HCT116 (cell line): ENCODE measurements around the gene FGFR4. TPM values are rescaled to one million over a fixed set of nuclear protein-coding genes. Genes with fewer than 3 reads are reported as not detected.
"Not testable (repeated sequence)": the region's sequence is repeated elsewhere in the genome, so short reads cannot be mapped to it uniquely, and the experiment has no call there.

Source experiments
- ATAC-seq: fragments of 200-7000 bp; cut with Tn5 transposase; 2 replicates; pipeline ENCODE4 v1.9.1; 2020; ENCODE audit warnings: mild to moderate bottlenecking, moderate library complexity
- BruUV-seq: library from RNA; stranded (reverse); fragments of 400-500 nt; replicated peaks from 2 replicates; lab custom pipeline; 2021; lab: Mats Ljungman, UMichigan
- CTCF ChIA-PET: fragments of 300-600 bp; sonication (Branson Sonifier 250); formaldehyde crosslinking; loops from one replicate; lab custom pipeline; 2021; ENCODE audit warnings: antibody characterized with exemption; lab: Charles Lee
- POLR2A ChIA-PET: fragments of 300-600, 350-600 bp; sonication (Branson Sonifier 250); formaldehyde crosslinking; loops from one replicate; lab custom pipeline; 2021; ENCODE audit warnings: antibody characterized with exemption; lab: Charles Lee
- RAD21 ChIA-PET, 2 experiments: fragments of 300-600 bp; sonication (Branson Sonifier 250); formaldehyde crosslinking; loops; one replicate each; lab custom pipeline; 2023; ENCODE audit warnings: low total read pairs in 2 of 2; ENCODE audit not compliant: uncharacterized antibody in 2 of 2, unreplicated experiment in 2 of 2, low non-redundant PET in 1 of 2; lab: Charles Lee
- DNase-seq: peaks from one replicate; pipeline ENCODE4 v3.0.0-alpha.2; 2010; ENCODE audit warnings: low read depth, low spot score
- H2AFZ ChIP-seq: fragments of 200-600 bp; shearing (Covaris generic), sonication (generic); 2 replicates; pipeline ENCODE4 v1.6.1; 2017; ENCODE audit warnings: low read depth, mixed run types, mixed read lengths, antibody characterized with exemption, low read length; ENCODE audit not compliant: poor library complexity, severe bottlenecking
- H3K27ac ChIP-seq: 2 replicates; pipeline ENCODE4 v1.5.1; 2012; ENCODE audit warnings: low read depth, low read length
- H3K27me3 ChIP-seq: fragments of 200-600 bp; sonication (generic); 2 replicates; pipeline ENCODE4 v1.6.1; 2016; ENCODE audit warnings: mixed run types, low read length, mixed read lengths; ENCODE audit not compliant: insufficient read depth
- H3K36me3 ChIP-seq, 2 experiments: fragments of 200-500 bp in 1 of 2; fragments of 200-600 bp in 1 of 2; sonication (Bioruptor generic) in 1 of 2; sonication (generic) in 1 of 2; 2 replicates each; pipeline versions ENCODE4 v1.5.1 to v1.6.1; 2014 to 2016; ENCODE audit warnings: low read length in 2 of 2, inconsistent platforms in 1 of 2, mixed read lengths in 1 of 2, mixed run types in 1 of 2; ENCODE audit not compliant: insufficient read depth in 2 of 2, control insufficient read depth in 1 of 2
- H3K4me1 ChIP-seq, 2 experiments: fragments of 200-600 bp in 1 of 2; sonication (generic) in 1 of 2; 2 replicates each; pipeline versions ENCODE4 v1.5.1 to v1.6.1; 2012 to 2017; ENCODE audit warnings: low read length in 2 of 2, inconsistent platforms in 1 of 2, mild to moderate bottlenecking in 1 of 2, mixed read lengths in 1 of 2, mixed run types in 1 of 2, moderate library complexity in 1 of 2; ENCODE audit not compliant: insufficient read depth in 2 of 2, control insufficient read depth in 1 of 2
- H3K4me2 ChIP-seq: fragments of 200-600 bp; sonication (generic); 2 replicates; pipeline ENCODE4 v1.6.1; 2017; ENCODE audit warnings: mixed run types, low read length, mixed read lengths
- H3K4me3 ChIP-seq, 2 experiments: fragments of 200-600 bp in 1 of 2; sonication (generic) in 1 of 2; replicated peaks in 1 of 2; 2 replicates each; pipeline ENCODE4 v1.5.1; 2011 to 2016; ENCODE audit warnings: low read length in 2 of 2, control low read depth in 1 of 2, low read depth in 1 of 2, mild to moderate bottlenecking in 1 of 2, mixed read lengths in 1 of 2, mixed run types in 1 of 2
- H3K79me2 ChIP-seq: fragments of 200-600 bp; sonication (generic); 2 replicates; pipeline ENCODE4 v1.6.1; 2017; ENCODE audit warnings: mild to moderate bottlenecking, mixed run types, low read length, moderate library complexity, mixed read lengths; ENCODE audit not compliant: insufficient read depth
- H3K9ac ChIP-seq: fragments of 200-600 bp; sonication (generic); 2 replicates; pipeline ENCODE4 v1.6.1; 2016; ENCODE audit warnings: low read length, mixed read lengths
- H3K9me2 ChIP-seq: fragments of 200-600 bp; sonication (generic), shearing (Covaris generic); 2 replicates; pipeline ENCODE4 v1.6.1; 2017; ENCODE audit warnings: mixed run types, mild to moderate bottlenecking, moderate library complexity; ENCODE audit not compliant: insufficient read depth
- H3K9me3 ChIP-seq, 2 experiments: fragments of 200-500 bp in 1 of 2; fragments of 200-600 bp in 1 of 2; sonication (Bioruptor generic) in 1 of 2; sonication (generic) in 1 of 2; 2 replicates each; pipeline ENCODE4 v1.6.1; 2014 to 2017; ENCODE audit warnings: low read length in 2 of 2, mixed read lengths in 2 of 2, inconsistent platforms in 1 of 2, low read depth in 1 of 2, mild to moderate bottlenecking in 1 of 2, mixed run types in 1 of 2, moderate library complexity in 1 of 2; ENCODE audit not compliant: control insufficient read depth in 1 of 2, insufficient read depth in 1 of 2
- H4K20me1 ChIP-seq: fragments of 200-600 bp; sonication (generic), shearing (Covaris generic); 2 replicates; pipeline ENCODE4 v1.6.1; 2017; ENCODE audit warnings: mixed run types, mild to moderate bottlenecking, moderate library complexity; ENCODE audit not compliant: insufficient read depth
- CEBPB ChIP-seq: IDR thresholded peaks from 2 replicates; pipeline ENCODE4 v1.6.1; 2012; ENCODE audit warnings: low read depth
- EZH2 ChIP-seq: fragments of 200-600 bp; sonication (generic); IDR thresholded peaks from 2 replicates; pipeline ENCODE4 v1.6.1; 2017; ENCODE audit warnings: antibody characterized with exemption, mixed run types
- MAX ChIP-seq: IDR thresholded peaks from 2 replicates; pipeline ENCODE4 v1.6.1; 2012
- POLR2A ChIP-seq: IDR thresholded peaks from 2 replicates; pipeline ENCODE4 v1.7.0; 2011; ENCODE audit warnings: borderline replicate concordance; ENCODE audit not compliant: insufficient read depth, insufficient read length; ENCODE audit errors: extremely low read depth
- POLR2AphosphoS5 ChIP-seq: IDR thresholded peaks from 2 replicates; pipeline ENCODE4 v1.6.1; 2011; ENCODE audit warnings: mild to moderate bottlenecking, low read depth, low read length, moderate library complexity
- RAD21 ChIP-seq: IDR thresholded peaks from 2 replicates; pipeline ENCODE4 v1.6.1; 2012; ENCODE audit warnings: low read depth, mild to moderate bottlenecking
- REST ChIP-seq: IDR thresholded peaks from 2 replicates; pipeline ENCODE4 v1.6.1; 2012; ENCODE audit warnings: low read depth
- SIN3A ChIP-seq: IDR thresholded peaks from 2 replicates; pipeline ENCODE4 v1.6.1; 2012; ENCODE audit warnings: low read depth
- TCF7L2 ChIP-seq: IDR thresholded peaks from 2 replicates; pipeline ENCODE4 v1.7.0; 2011; ENCODE audit warnings: borderline replicate concordance, inconsistent platforms; ENCODE audit not compliant: insufficient read depth, insufficient read length; ENCODE audit errors: extremely low read depth
- ZBTB33 ChIP-seq: IDR thresholded peaks from 2 replicates; pipeline ENCODE4 v1.6.1; 2011; ENCODE audit warnings: mild to moderate bottlenecking, low read length, moderate library complexity; ENCODE audit not compliant: insufficient replicate concordance; ENCODE audit errors: extremely low read depth
- intact Hi-C: fragments of 100-400 bp; cut with micrococcal nuclease; formaldehyde crosslinking; loops from 2 replicates; pipeline ENCODE4 v1.10.0; 2022
- total RNA-seq: library from RNA; stranded (reverse); gene quantifications from one replicate; pipeline ENCODE4 v1.2.1, GENCODE V29; 2021; ENCODE audit not compliant: unreplicated experiment

The FGFR4 gene
- total RNA-seq, 1 experiment from 2014 or later, result 78.1 TPM

DNA sequence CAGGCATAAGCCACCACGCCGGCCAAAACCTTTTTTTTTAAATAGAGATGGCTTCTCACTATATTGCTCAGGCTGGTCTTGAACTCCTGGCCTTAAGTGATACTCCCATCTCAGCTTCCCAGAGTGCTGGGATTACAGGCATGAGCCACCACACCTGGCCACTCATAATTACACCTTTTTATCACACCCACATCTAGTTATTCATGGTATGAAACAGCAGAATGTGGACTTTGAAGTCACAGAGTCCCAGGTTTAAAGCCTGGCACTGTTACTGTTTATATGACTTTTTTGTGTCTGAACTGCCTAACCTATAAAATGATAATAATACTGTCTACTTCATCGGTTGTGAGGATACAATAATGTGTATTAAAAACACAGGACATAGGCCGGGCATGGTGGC is 41.1 kb upstream of the FGFR4 start:
- Histone ChIP-seq H3K36me3 (peaks cover 19 to 26% of the 10 kb centered on the region in 2 experiments), H4K20me1 (no peaks in the 10 kb centered on the region), H3K9me2 (no peaks in the 10 kb centered on the region), H3K4me3 (no peak overlapping the region), H2AFZ (no peak overlapping the region), H3K27ac (no peak overlapping the region), H3K79me2 (no peaks in the 10 kb centered on the region), H3K4me1 (no peaks in the 10 kb centered on the region), H3K9ac (no peak overlapping the region), H3K27me3 (no peaks in the 10 kb centered on the region), H3K9me3 (no peaks in the 10 kb centered on the region), H3K4me2 (no peak overlapping the region)
- no peak for ATAC-seq
- ChIA-PET POLR2A (no interaction called here), RAD21 (no interaction called here), CTCF (no interaction called here)
- no peak for DNase-seq
- intact Hi-C loops, result no loop called here
- BruUV-seq, result no TSS peak
- no peak for TF ChIP-seq CEBPB
- TF ChIP-seq EZH2, result no peak
- TF ChIP-seq POLR2AphosphoS5, result no peak
- TF ChIP-seq SIN3A, result no peak
- TF ChIP-seq MAX, result no peak
- TF ChIP-seq REST, result no peak
- no peak for TF ChIP-seq TCF7L2
- TF ChIP-seq POLR2A, result no peak
- no peak for TF ChIP-seq ZBTB33
- no peak for TF ChIP-seq RAD21

- H3K79me2 ChIP-seq, RAD21 ChIA-PET, H3K4me2 ChIP-seq, ATAC-seq, H3K27ac ChIP-seq, H3K9me2 ChIP-seq, intact Hi-C loops, H3K9me3 ChIP-seq, DNase-seq, H3K9ac ChIP-seq, H2AFZ ChIP-seq, H3K27me3 ChIP-seq, H4K20me1 ChIP-seq, CTCF ChIA-PET, H3K4me1 ChIP-seq, H3K4me3 ChIP-seq, POLR2A ChIA-PET, BruUV-seq: not testable (repeated sequence)
- H3K36me3 ChIP-seq, result peaks cover 17 to 21% of the 10 kb centered on the region in 2 experiments
Measured at GRCh38 chr5:177048531-177048930, 38.2 kb upstream of the FGFR4 start.
